NCI-H345 treated with DMSO at 0.1 percent for 48 hours (cell line): Measurements from ENCODE around the gene SPATA25.
"Not testable (repeated sequence)": the region's sequence is repeated elsewhere in the genome, so short reads cannot be mapped to it uniquely, and the experiment has no call there.

Experiments used
- DNase-seq: peaks from one replicate; lab custom pipeline; 2025; ENCODE audit not compliant: unreplicated experiment; lab: John Stamatoyannopoulos, UW

The SPATA25 gene

GRCh38 chr20:45887346-45887715 is at the start of gene SPATA25:
TSS of gene SPATA25 (minus strand) at chr20:45887622. CDS start at chr20:45887590, 32 bp downstream.
- no peak for DNase-seq

- no peak for DNase-seq
Observed at GRCh38 chr20:45935416-45936046, 48.1 kb upstream of the SPATA25 start.

GRCh38 chr20:45934586-45935415 is 47.4 kb upstream of the SPATA25 start, which contains the start of gene PCIF1:
TSS of gene PCIF1 (plus strand) at chr20:45934683. CDS start at chr20:45939000, 4,317 bp downstream.
- DNase-seq = peak; percentile 97

GRCh38 chr20:45934046-45934585 is 46.7 kb upstream of the SPATA25 start:
- DNase-seq = peak; percentile 85

GRCh38 chr20:45933266-45934045 is 46.0 kb upstream of the SPATA25 start:
- peak; percentile 92 for DNase-seq

- DNase-seq = not testable (repeated sequence)
Observed at GRCh38 chr20:45931680-45932079, 44.3 kb upstream of the SPATA25 start.

GRCh38 chr20:45927071-45927878 is 39.9 kb upstream of the SPATA25 start:
- DNase-seq = no peak

- no peak for DNase-seq
Observed at GRCh38 chr20:45926731-45927070, 39.3 kb upstream of the SPATA25 start.

GRCh38 chr20:45925821-45926506 is 38.5 kb upstream of the SPATA25 start:
- no peak for DNase-seq

GRCh38 chr20:45924391-45925261 is 37.2 kb upstream of the SPATA25 start:
- no peak for DNase-seq

GRCh38 chr20:45921337-45922189 is 34.1 kb upstream of the SPATA25 start:
- DNase-seq = no peak

GRCh38 chr20:45920462-45921336 is 33.3 kb upstream of the SPATA25 start:
- DNase-seq = no peak

- no peak for DNase-seq
Observed at GRCh38 chr20:45919542-45920399, 32.3 kb upstream of the SPATA25 start.

- no peak for DNase-seq
Observed at GRCh38 chr20:45918779-45919537, 31.5 kb upstream of the SPATA25 start.

- DNase-seq = no peak
Observed at GRCh38 chr20:45918182-45918737, 30.8 kb upstream of the SPATA25 start.
